GM12878 (cell line): Measurements from ENCODE around the gene NAALADL1. TPM values are rescaled to one million over a fixed set of nuclear protein-coding genes. Genes with fewer than 3 reads are reported as not detected.

Source experiments
- ATAC-seq: fragments of 200-7000 bp; cut with Tn5 transposase; 3 replicates; pipeline ENCODE4 v1.9.1; 2020; ENCODE audit warnings: mild to moderate bottlenecking, moderate library complexity
- BruUV-seq: library from RNA; stranded (reverse); fragments of 400-500 nt; replicated peaks from 2 replicates; lab custom pipeline; 2021; lab: Mats Ljungman, UMichigan
- CTCF ChIA-PET: fragments of 300-600 bp; sonication (Branson Sonifier 250); formaldehyde crosslinking; extraction: SDS; loops from one replicate; lab custom pipeline; 2021; ENCODE audit warnings: inconsistent platforms; lab: Yijun Ruan, JAX
- POLR2A ChIA-PET: fragments of 350-600 bp; formaldehyde crosslinking; extraction: SDS; loops from one replicate; lab custom pipeline; 2021; ENCODE audit warnings: inconsistent platforms; lab: Charles Lee
- RAD21 ChIA-PET: fragments of 300-600 bp; sonication (Branson Sonifier 250); formaldehyde crosslinking; loops from one replicate; lab custom pipeline; 2023; ENCODE audit warnings: antibody characterized with exemption; ENCODE audit not compliant: unreplicated experiment; lab: Charles Lee
- SMC1A ChIA-PET: fragments of 300-600 bp; sonication (Branson Sonifier 250); formaldehyde crosslinking; loops from one replicate; lab custom pipeline; 2023; ENCODE audit not compliant: unreplicated experiment, uncharacterized antibody; lab: Charles Lee
- DNase-seq: peaks from one replicate; pipeline ENCODE4 v3.0.0-alpha.2; 2011; ENCODE audit warnings: low read depth, low spot score
- FAIRE-seq: peaks from 3 replicates; lab custom pipeline; 2011; peaks lifted over from hg19 to GRCh38; lab: Jason Lieb, UNC
- H2AFZ ChIP-seq: 2 replicates; pipeline ENCODE4 v1.6.0; 2011; ENCODE audit warnings: low read depth, low read length, control low read depth; ENCODE audit not compliant: control insufficient read depth
- H3K27ac ChIP-seq: 2 replicates; pipeline ENCODE4 v1.5.1; 2011; ENCODE audit warnings: control low read depth; ENCODE audit not compliant: control insufficient read depth, insufficient read depth
- H3K27me3 ChIP-seq, 2 experiments: replicated peaks in 1 of 2; 2 replicates each; pipeline versions ENCODE4 v1.6.0 to v1.6.1; 2011; ENCODE audit warnings: low read length in 1 of 2; ENCODE audit not compliant: control insufficient read depth in 2 of 2, insufficient read depth in 2 of 2
- H3K36me3 ChIP-seq, 2 experiments: 2 replicates each; pipeline ENCODE4 v1.5.1; 2011; ENCODE audit warnings: low read length in 1 of 2; ENCODE audit not compliant: control insufficient read depth in 2 of 2, insufficient read depth in 2 of 2
- H3K4me1 ChIP-seq: 2 replicates; pipeline ENCODE4 v1.6.1; 2011; ENCODE audit warnings: mild to moderate bottlenecking, low read length, moderate library complexity, mixed read lengths; ENCODE audit not compliant: control insufficient read depth, insufficient read depth
- H3K4me2 ChIP-seq: 2 replicates; pipeline ENCODE4 v1.6.0; 2011; ENCODE audit warnings: control low read depth; ENCODE audit not compliant: control insufficient read depth, insufficient read depth
- H3K4me3 ChIP-seq: fragments of 200-600 bp; sonication (generic); 2 replicates; pipeline ENCODE4 v1.5.1; 2016
- H3K79me2 ChIP-seq: 2 replicates; pipeline ENCODE4 v1.6.0; 2011; ENCODE audit warnings: low read length; ENCODE audit not compliant: control insufficient read depth, insufficient read depth
- H3K9ac ChIP-seq: 2 replicates; pipeline ENCODE4 v1.8.0; 2011; ENCODE audit warnings: low read length, control low read depth, mixed read lengths; ENCODE audit not compliant: control insufficient read depth, insufficient read depth
- H3K9me3 ChIP-seq: replicated peaks from 3 replicates; pipeline ENCODE4 v1.5.1; 2011; ENCODE audit warnings: mild to moderate bottlenecking, low read length; ENCODE audit not compliant: control insufficient read depth, insufficient read depth
- H4K20me1 ChIP-seq: 2 replicates; pipeline ENCODE4 v1.6.0; 2011; ENCODE audit not compliant: control insufficient read depth, insufficient read depth
- CBX5 ChIP-seq: sonication (generic); IDR thresholded peaks from 2 replicates; pipeline ENCODE4 v1.6.1; 2016; ENCODE audit warnings: low read depth, moderate library complexity, mild to moderate bottlenecking, inconsistent platforms
- CREB1 ChIP-seq: IDR thresholded peaks from 2 replicates; pipeline ENCODE4 v1.6.1; 2012; ENCODE audit warnings: low read depth, mild to moderate bottlenecking, inconsistent platforms
- FOS ChIP-seq: IDR thresholded peaks from 3 replicates; pipeline ENCODE4 v1.6.1; 2011; ENCODE audit warnings: borderline replicate concordance; ENCODE audit not compliant: insufficient read length; ENCODE audit errors: extremely low read depth
- HCFC1 ChIP-seq: fragments of 150-350 bp; IDR thresholded peaks from 2 replicates; pipeline ENCODE4 v1.6.1; 2014; ENCODE audit warnings: low read length
- HDAC2 ChIP-seq: fragments of 200-600 bp; sonication (generic); IDR thresholded peaks from 2 replicates; pipeline ENCODE4 v1.6.1; 2017
- MEF2A ChIP-seq: IDR thresholded peaks from 2 replicates; pipeline ENCODE4 v1.6.1; 2011; ENCODE audit warnings: low read depth, mild to moderate bottlenecking, low read length, moderate library complexity; ENCODE audit not compliant: insufficient read depth
- NFYA ChIP-seq: IDR thresholded peaks from 2 replicates; pipeline ENCODE4 v1.6.1; 2011; ENCODE audit warnings: low read depth, mild to moderate bottlenecking, low read length, improper control_type of control experiment, borderline replicate concordance
- NR2C2 ChIP-seq: IDR thresholded peaks from 2 replicates; pipeline ENCODE4 v1.6.1; 2011; ENCODE audit warnings: borderline replicate concordance, low read depth; ENCODE audit not compliant: control insufficient read depth, insufficient read length
- PKNOX1 ChIP-seq: fragments of 450-650 bp; IDR thresholded peaks from 2 replicates; pipeline ENCODE4 v1.6.1; 2016; ENCODE audit warnings: mild to moderate bottlenecking
- PML ChIP-seq: IDR thresholded peaks from 2 replicates; pipeline ENCODE4 v1.6.1; 2012; ENCODE audit warnings: low read length, inconsistent platforms
- RAD21 ChIP-seq: IDR thresholded peaks from 2 replicates; pipeline ENCODE4 v1.6.1; 2011; ENCODE audit warnings: mild to moderate bottlenecking, low read depth, low read length, moderate library complexity; ENCODE audit not compliant: insufficient read depth
- SMARCA5 ChIP-seq: fragments of 450-650 bp; IDR thresholded peaks from 2 replicates; pipeline ENCODE4 v1.6.1; 2017; ENCODE audit warnings: mild to moderate bottlenecking
- SMC3 ChIP-seq: IDR thresholded peaks from 2 replicates; pipeline ENCODE4 v1.6.1; 2011; ENCODE audit warnings: low read length, improper control_type of control experiment, borderline replicate concordance
- SREBF2 ChIP-seq: IDR thresholded peaks from 2 replicates; pipeline ENCODE4 v1.6.1; 2012; ENCODE audit warnings: mild to moderate bottlenecking, low read length
- TCF7 ChIP-seq: IDR thresholded peaks from 2 replicates; pipeline ENCODE4 v1.6.1; 2014; ENCODE audit warnings: antibody characterized with exemption, borderline replicate concordance
- ZNF217 ChIP-seq: fragments of 450-650 bp; IDR thresholded peaks from 2 replicates; pipeline ENCODE4 v1.6.1; 2017; ENCODE audit warnings: antibody characterized with exemption, mild to moderate bottlenecking
- ZNF24 ChIP-seq: fragments of 450-650 bp; IDR thresholded peaks from 2 replicates; pipeline ENCODE4 v1.6.1; 2017; ENCODE audit warnings: antibody characterized with exemption, mild to moderate bottlenecking
- ZNF274 ChIP-seq: IDR thresholded peaks from one replicate; pipeline ENCODE4 v1.8.0; 2011; ENCODE audit not compliant: insufficient read length, insufficient read depth
- WGBS: methylation state at CpG from one replicate; pipeline ENCODE4 v1.1.6; 2016; ENCODE audit warnings: low lambda C conversion rate; ENCODE audit not compliant: insufficient replicate concordance, insufficient coverage; ENCODE audit errors: missing lambda C conversion rate; 5-methylcytosine and 5-hydroxymethylcytosine counted together
- in situ Hi-C: fragments of 300-500 bp; cut with MboI; formaldehyde crosslinking; loops from 9 replicates; pipeline ENCODE4 v1.14.3; 2018; ENCODE audit warnings: mixed read lengths
- intact Hi-C: fragments of 100-400 bp; cut with micrococcal nuclease; formaldehyde crosslinking; loops from one replicate; pipeline ENCODE4 v1.14.2; 2022; ENCODE audit not compliant: unreplicated experiment
- polyA plus RNA-seq, 11 experiments: library from polyadenylated mRNA; depleted of rRNA in 4 of 11; unstranded in 6 of 11; stranded (reverse) in 5 of 11; fragments of >200 nt; fragmentation: Nextera tagmentation in 4 of 11; fragmentation: Illumina TruSeq in 1 of 11; extraction: Ambion mirVana in 4 of 11; extraction: Trizol in 1 of 11; gene quantifications; 1 replicate in 1 of 11; 2 replicates in 10 of 11; pipeline versions ENCODE4 v1.2.1 to v1.2.3, GENCODE V29; 2011 to 2016; ENCODE audit warnings: inconsistent platforms in 2 of 11, missing spikeins in 2 of 11, low read depth in 1 of 11
- total RNA-seq, 4 experiments: library from RNA; depleted of rRNA in 3 of 4; stranded (reverse); fragments of >200 nt in 3 of 4; fragmentation: Illumina TruSeq in 1 of 4; extraction: Trizol in 1 of 4; gene quantifications; 2 replicates each; pipeline versions ENCODE4 v1.2.1 to v1.2.3, GENCODE V29; 2013 to 2021
- TF ChIP-seq, protein P1 (sequence below): fragments of 450-650 bp; IDR thresholded peaks from 2 replicates; pipeline ENCODE4 v1.6.1; 2017; ENCODE audit warnings: antibody characterized with exemption, mild to moderate bottlenecking, moderate library complexity

NAALADL1 gene
- total and polyA plus RNA-seq, 10 of the 15 experiments (the other 5 are each of a cell fraction or from before 2014, with no cell fraction given), result 0.77 to 5.5 (median 1.5) TPM

DNA sequence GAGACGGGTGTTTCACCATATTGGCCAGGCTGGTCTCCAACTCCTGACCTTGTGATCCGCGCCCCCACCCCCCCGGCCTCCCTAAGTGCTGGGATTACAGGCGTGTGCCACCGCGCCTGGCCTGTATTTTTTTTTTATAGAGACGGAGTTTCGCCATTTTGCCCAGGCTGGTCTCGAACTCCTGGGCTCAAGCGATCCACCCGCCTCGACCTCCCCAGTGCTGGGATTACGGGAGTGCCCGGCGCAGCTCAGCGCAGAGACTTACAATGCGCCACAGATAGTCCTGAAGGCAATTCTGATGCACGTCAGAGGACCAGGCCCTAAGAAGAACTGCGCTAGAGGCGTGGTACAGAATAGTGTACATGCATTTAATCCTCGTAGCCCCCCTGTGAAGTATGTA is 37.1 kb upstream of the NAALADL1 start:
- TF ChIP-seq SMC3 (no peak), SREBF2 (no peak), PKNOX1 (no peak), PML (no peak), ZNF274 (no peak), MEF2A (no peak), FOS (no peak), HDAC2 (no peak), SMARCA5 (no peak), NFYA (no peak), ZNF24 (no peak), TCF7 (no peak), ZNF217 (no peak), CREB1 (no peak), CBX5 (no peak), HCFC1 (no peak), RAD21 (no peak), NR2C2 (no peak)
- TF ChIP-seq, protein P1, sequence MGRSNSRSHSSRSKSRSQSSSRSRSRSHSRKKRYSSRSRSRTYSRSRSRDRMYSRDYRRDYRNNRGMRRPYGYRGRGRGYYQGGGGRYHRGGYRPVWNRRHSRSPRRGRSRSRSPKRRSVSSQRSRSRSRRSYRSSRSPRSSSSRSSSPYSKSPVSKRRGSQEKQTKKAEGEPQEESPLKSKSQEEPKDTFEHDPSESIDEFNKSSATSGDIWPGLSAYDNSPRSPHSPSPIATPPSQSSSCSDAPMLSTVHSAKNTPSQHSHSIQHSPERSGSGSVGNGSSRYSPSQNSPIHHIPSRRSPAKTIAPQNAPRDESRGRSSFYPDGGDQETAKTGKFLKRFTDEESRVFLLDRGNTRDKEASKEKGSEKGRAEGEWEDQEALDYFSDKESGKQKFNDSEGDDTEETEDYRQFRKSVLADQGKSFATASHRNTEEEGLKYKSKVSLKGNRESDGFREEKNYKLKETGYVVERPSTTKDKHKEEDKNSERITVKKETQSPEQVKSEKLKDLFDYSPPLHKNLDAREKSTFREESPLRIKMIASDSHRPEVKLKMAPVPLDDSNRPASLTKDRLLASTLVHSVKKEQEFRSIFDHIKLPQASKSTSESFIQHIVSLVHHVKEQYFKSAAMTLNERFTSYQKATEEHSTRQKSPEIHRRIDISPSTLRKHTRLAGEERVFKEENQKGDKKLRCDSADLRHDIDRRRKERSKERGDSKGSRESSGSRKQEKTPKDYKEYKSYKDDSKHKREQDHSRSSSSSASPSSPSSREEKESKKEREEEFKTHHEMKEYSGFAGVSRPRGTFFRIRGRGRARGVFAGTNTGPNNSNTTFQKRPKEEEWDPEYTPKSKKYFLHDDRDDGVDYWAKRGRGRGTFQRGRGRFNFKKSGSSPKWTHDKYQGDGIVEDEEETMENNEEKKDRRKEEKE, result no peak
- TF ChIP-seq, all 136 proteins: peak for 0
- RAD21 ChIA-PET, result interaction anchor here (1.3 kb wide), 1 partner anchor 13 kb away, joined by 3 read pairs; no protein-coding TSS in a partner anchor

More for the DNA sequence above, 37.1 kb upstream of the NAALADL1 start:
- H3K9ac ChIP-seq, result no peak overlapping the region; the same call in 1 of the 2 replicates
- in situ Hi-C loops (no loop called here), intact Hi-C loops (loop anchor here (5.0 kb wide), 1 partner anchor 83 kb away; the partner anchor contains the start of gene ARL2)
- H3K27ac ChIP-seq, result 0 out of 2 replicates have a peak overlapping the region, but pooled peaks have one; percentile 45
- peaks cover 4% of the 10 kb centered on the region for H3K4me1 ChIP-seq
- H3K4me3 ChIP-seq, result no peak overlapping the region
- ChIA-PET SMC1A (interaction anchor here (0.8 to 2.0 kb wide), 3 partner anchors 10 to 247 kb away, joined by 3 to 6 read pairs (median 3); no protein-coding TSS in a partner anchor), CTCF (interaction anchor here (7.0 kb wide), 1 partner anchor 82 kb away, joined by 38 read pairs; the partner anchor contains the start of gene ARL2), POLR2A (interaction anchor here (0.8 kb wide), 1 partner anchor 12 kb away, joined by 4 read pairs; the partner anchor contains the start of gene CDCA5)
- peak overlapping the region; percentile 98 for H2AFZ ChIP-seq
- H4K20me1 ChIP-seq, result no peaks in the 10 kb centered on the region
- H3K27me3 ChIP-seq, result no peaks in the 10 kb centered on the region
- DNase-seq, result no peak
- FAIRE-seq, result no peak
- H3K4me2 ChIP-seq, result peak overlapping the region; percentile 66
- H3K79me2 ChIP-seq, result peaks cover 9% of the 10 kb centered on the region
- 89% methylated on average over 22 of the region's 22 CpGs for WGBS
- no peaks in the 10 kb centered on the region for H3K9me3 ChIP-seq
- no peak for ATAC-seq
- no peaks in the 10 kb centered on the region for H3K36me3 ChIP-seq
- BruUV-seq, result no TSS peak
